ENCODE data around the gene KCNC3.

KCNC3 gene

GRCh38 chr19:50314724-50315708 lies 14.2 kb downstream of the KCNC3 start:
- peak overlapping the region; percentile 81 for H3K4me3 Mint-ChIP-seq
- peaks cover 14% of the 10 kb centered on the region for H3K4me1 Mint-ChIP-seq (ENCODE audit: low read depth)
- no peak overlapping the region for H3K27ac Mint-ChIP-seq
- no peaks in the 10 kb centered on the region for H3K9me3 Mint-ChIP-seq
- H3K36me3 Mint-ChIP-seq (ENCODE audit: low read depth) = peaks cover 4% of the 10 kb centered on the region
- H3K27me3 Mint-ChIP-seq (ENCODE audit: low read depth) = peaks cover 67% of the 10 kb centered on the region

DNA sequence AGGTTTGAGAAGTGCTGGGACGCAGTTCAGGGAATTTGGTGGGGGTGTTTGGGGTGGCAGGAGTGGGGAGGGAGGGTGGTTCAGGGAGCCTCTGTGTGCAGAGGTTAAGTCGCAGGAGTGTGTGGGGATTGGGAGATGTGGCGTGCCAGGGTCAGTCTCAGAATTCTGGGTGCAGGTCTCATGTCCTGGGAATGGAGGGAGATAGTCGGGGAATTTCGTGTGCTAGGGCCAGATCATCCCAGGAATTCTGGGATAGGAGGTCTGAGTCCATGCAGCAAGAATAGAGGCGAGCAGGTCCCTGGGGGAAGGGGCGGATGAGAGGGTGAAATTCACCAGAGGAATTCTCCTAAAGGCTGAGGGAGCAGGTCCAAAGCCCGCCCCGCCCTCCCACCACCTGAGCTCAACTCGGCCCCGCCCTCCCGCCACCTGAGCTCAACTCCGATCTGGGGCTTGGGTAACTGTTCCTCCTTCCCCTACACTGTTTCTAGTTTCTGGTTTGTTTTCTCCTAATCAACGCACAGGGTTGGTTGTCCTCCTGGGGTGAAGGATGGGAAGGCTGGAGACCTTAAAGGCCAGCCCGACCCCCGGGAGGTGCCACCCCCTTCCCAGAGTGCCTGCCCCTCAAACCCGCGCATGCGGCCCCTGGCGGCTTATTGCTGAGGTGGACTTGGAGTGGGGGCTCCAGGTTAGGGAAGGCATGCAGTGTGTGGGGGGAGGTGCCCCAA lies 15.2 kb downstream of the KCNC3 start:
- H3K27ac Mint-ChIP-seq = no peak overlapping the region
- peaks cover 14% of the 10 kb centered on the region for H3K4me1 Mint-ChIP-seq (ENCODE audit: low read depth)
- no peaks in the 10 kb centered on the region for H3K9me3 Mint-ChIP-seq
- H3K4me3 Mint-ChIP-seq = no peak overlapping the region
- H3K36me3 Mint-ChIP-seq (ENCODE audit: low read depth) = peaks cover under 1% of the 10 kb centered on the region
- peaks cover 70% of the 10 kb centered on the region for H3K27me3 Mint-ChIP-seq (ENCODE audit: low read depth)

- Mint-ChIP-seq H3K36me3 (ENCODE audit: low read depth) (no peaks in the 10 kb centered on the region), H3K27ac (no peak overlapping the region), H3K9me3 (no peaks in the 10 kb centered on the region), H3K27me3 (ENCODE audit: low read depth) (peaks cover 76% of the 10 kb centered on the region), H3K4me3 (no peak overlapping the region), H3K4me1 (ENCODE audit: low read depth) (peaks cover 14% of the 10 kb centered on the region)
These were observed 16.0 kb downstream of the KCNC3 start for GRCh38 chr19:50312967-50313811.

DNA sequence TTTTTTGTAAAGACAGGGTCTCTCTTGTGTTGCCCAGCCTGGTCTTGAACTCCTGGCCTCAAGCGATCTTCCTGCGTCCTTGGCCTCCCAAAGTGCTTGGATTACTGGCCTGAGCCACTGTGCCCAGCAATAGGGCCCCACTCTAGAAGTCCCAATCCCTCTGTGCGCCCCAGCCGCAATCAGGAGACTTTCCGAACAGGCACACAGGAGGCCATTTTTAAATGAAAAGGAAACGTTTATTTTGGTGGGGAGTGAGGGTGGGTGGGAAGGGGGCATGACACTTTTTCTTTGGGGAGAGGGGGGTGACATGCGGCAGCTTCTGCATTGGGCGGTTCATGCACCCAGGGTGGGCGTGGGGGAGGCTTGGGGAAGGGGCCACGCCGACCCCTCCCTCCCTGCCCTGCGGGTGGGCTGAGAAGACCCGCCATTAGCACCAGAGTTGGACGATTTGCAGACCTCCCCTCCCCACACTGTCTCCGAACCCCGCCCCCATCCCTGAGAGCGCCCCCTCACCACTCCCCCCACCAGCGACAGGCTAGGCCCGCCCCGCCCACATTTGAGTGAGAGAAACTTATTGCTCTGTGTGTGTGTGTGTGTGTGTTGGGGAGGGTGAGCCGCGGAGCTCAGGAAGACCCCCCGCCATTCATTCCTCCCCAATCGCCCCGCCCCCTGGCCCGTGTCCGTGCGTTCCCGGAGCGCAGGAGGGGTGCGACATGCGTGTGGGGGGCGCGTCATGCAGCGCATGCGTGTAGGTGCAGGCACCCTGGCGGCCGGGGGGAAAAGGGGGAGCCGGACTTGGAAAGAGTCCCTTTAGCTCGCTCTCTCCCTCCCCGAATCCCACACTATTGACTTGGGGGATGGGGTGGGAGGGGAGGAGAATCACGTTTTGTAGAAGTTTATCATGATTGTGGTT lies 17.2 kb downstream of the KCNC3 start:
- H3K36me3 Mint-ChIP-seq (ENCODE audit: low read depth) = no peaks in the 10 kb centered on the region
- peaks cover 14% of the 10 kb centered on the region for H3K4me1 Mint-ChIP-seq (ENCODE audit: low read depth)
- no peak overlapping the region for H3K4me3 Mint-ChIP-seq
- peaks cover 73% of the 10 kb centered on the region for H3K27me3 Mint-ChIP-seq (ENCODE audit: low read depth)
- no peaks in the 10 kb centered on the region for H3K9me3 Mint-ChIP-seq
- H3K27ac Mint-ChIP-seq = no peak overlapping the region

DNA sequence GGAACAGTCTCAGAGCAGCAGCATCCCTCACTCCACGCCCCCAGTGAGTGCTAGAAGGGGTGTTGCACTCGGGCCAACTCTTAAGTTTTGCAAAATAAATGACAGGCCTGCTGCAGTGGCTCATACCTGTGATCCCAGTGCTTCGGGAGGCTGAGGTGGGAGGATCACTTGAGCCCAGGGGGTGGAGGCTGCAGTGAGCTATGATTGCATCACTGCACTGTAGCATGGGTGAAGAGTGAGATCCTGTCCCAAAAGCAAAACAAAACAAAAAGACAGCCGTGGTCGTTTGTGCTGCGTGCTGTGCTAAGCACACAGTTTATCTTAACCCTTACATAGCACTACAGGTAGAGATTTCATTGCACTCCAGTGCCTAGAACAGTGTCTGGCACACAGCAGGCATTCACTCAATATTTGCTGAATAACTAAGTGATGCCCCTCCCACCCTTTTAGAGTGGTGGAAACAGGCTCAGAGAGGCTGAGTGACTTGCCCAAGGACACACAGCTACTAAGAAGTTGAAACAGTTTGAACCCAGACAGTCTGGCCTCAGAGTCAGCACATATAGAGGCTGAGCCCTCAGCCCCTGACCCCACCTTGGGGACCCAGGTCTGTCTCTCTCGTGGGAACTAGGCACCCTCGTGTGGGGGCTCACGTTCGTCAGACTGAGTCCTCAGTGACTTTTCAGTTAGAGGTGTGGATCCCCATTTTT lies 18.3 kb downstream of the KCNC3 start:
- H3K4me3 Mint-ChIP-seq = no peak overlapping the region
- H3K4me1 Mint-ChIP-seq (ENCODE audit: low read depth) = peaks cover 11% of the 10 kb centered on the region

DNA sequence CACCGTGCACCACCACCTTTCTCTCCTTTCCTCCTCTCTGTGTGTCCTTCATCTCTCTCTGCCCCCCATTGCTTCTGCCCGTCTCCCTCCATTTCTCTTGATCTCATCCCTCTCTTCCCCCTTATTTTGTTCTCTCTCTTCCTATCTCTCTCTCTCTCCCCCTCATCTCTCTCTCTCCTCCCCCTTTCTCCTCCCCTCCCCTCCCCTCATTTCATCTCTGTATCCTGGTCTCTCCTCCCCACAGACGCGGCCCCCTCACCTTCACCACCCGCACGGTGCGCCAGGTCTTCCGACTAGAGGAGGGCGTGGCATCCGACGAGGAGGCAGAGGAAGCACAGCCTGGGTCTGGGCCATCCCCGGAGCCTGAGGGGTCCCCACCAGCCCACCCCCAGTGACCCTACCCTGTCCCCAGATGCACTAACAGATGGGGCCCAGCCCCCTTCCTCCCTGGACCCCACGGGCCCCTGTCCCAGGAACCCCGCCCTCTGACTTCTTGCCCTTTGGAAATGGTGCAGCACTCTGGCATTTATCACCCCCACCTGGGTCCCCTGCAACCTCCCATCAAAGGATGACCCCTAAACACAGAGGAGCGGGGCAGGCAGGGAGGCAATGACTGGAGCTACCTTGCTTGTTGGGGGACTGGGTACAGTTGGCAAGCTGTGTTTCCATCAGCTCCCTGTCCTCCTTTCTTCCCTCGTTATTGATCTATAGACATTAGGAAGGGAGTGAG lies 19.6 kb downstream of the KCNC3 start:
- H3K27me3 Mint-ChIP-seq (ENCODE audit: low read depth) = peaks cover 70% of the 10 kb centered on the region
- H3K4me1 Mint-ChIP-seq (ENCODE audit: low read depth) = peaks cover 4% of the 10 kb centered on the region
- no peaks in the 10 kb centered on the region for H3K9me3 Mint-ChIP-seq
- no peak overlapping the region for H3K27ac Mint-ChIP-seq
- no peak overlapping the region for H3K4me3 Mint-ChIP-seq
- H3K36me3 Mint-ChIP-seq (ENCODE audit: low read depth) = no peaks in the 10 kb centered on the region

More for the DNA sequence above, 18.3 kb downstream of the KCNC3 start:
- Mint-ChIP-seq H3K27me3 (ENCODE audit: low read depth) (peaks cover 73% of the 10 kb centered on the region), H3K9me3 (no peaks in the 10 kb centered on the region), H3K27ac (no peak overlapping the region), H3K36me3 (ENCODE audit: low read depth) (no peaks in the 10 kb centered on the region)

DNA sequence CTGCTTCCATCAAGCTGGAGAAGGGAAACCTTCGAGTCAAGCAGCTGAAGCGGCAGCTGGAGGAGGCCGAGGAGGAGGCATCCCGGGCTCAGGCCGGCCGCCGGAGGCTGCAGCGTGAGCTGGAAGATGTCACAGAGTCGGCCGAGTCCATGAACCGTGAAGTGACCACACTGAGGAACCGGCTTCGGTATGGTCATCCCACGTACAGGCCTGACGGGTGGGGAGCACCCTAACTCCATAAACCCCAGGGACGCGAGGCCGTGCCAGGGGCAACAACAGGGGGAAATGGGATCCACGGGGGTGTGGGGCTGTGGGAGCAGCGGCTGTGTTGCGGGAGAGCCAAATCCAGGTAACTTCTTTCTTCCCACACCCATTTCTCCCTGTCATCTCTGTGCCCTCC lies 20.2 kb downstream of the KCNC3 start:
- Mint-ChIP-seq H3K27me3 (ENCODE audit: low read depth) (peaks cover 67% of the 10 kb centered on the region), H3K36me3 (ENCODE audit: low read depth) (no peaks in the 10 kb centered on the region), H3K9me3 (no peaks in the 10 kb centered on the region), H3K4me3 (no peak overlapping the region), H3K27ac (no peak overlapping the region), H3K4me1 (ENCODE audit: low read depth) (peaks cover 4% of the 10 kb centered on the region)

GRCh38 chr19:50303558-50303957 lies 25.6 kb downstream of the KCNC3 start:
- peaks cover 27% of the 10 kb centered on the region for H3K27me3 Mint-ChIP-seq (ENCODE audit: low read depth)
- no peaks in the 10 kb centered on the region for H3K4me1 Mint-ChIP-seq (ENCODE audit: low read depth)
- H3K27ac Mint-ChIP-seq = no peak overlapping the region
- no peaks in the 10 kb centered on the region for H3K9me3 Mint-ChIP-seq
- no peaks in the 10 kb centered on the region for H3K36me3 Mint-ChIP-seq (ENCODE audit: low read depth)
- H3K4me3 Mint-ChIP-seq = no peak overlapping the region

DNA sequence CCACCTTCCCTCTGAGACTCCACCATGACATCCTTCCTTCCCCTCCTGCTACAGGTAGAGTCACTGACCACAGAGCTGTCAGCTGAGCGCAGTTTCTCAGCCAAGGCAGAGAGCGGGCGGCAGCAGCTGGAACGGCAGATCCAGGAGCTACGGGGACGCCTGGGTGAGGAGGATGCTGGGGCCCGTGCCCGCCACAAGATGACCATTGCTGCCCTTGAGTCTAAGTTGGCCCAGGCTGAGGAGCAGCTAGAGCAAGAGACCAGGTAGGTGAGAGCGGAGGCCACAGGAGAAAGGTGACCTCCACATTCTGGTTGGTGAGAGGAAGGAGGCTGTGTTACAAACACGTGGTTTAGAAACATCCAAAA lies 27.6 kb downstream of the KCNC3 start:
- H3K27ac Mint-ChIP-seq = no peak overlapping the region
- no peaks in the 10 kb centered on the region for H3K36me3 Mint-ChIP-seq (ENCODE audit: low read depth)
- H3K4me1 Mint-ChIP-seq (ENCODE audit: low read depth) = no peaks in the 10 kb centered on the region
- no peaks in the 10 kb centered on the region for H3K9me3 Mint-ChIP-seq
- peaks cover 15% of the 10 kb centered on the region for H3K27me3 Mint-ChIP-seq (ENCODE audit: low read depth)
- H3K4me3 Mint-ChIP-seq = no peak overlapping the region

DNA sequence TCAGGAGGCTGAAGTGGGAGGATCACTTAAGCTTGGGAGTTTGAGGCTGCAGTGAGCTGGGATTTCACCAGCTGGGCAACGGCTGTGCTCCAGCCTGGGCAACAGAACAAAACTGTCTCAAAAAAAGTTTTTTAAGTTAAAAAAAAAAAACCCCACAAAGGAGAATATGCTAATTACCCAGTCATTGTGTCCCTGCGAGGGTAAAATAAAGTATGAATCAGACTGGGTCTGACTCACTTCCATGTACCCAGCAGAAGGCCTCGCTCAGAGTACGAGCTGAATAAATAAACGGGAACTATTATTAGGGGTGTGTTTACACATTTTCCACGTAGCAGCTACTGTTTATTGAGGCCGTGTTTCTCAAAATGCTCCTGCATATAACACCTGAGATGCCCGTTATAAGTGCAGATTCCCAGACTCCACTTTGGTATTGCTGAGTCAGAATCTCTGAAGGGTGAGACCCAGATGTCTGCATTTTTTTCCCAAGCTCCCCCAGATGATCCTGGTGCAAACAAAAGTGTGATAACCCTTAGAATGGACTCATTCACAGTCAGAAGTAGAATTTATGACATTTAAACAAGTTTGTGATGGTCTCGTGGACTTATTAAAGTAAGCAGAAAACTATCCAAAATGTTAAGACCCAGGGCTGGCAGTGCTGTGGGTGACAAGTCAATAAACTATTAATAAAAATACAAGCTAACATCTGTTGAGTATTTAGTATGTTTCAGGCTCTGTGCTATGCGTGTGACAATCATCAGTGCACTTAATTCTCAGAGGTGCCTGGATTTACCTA lies 28.2 kb downstream of the KCNC3 start:
- Mint-ChIP-seq H3K9me3 (no peaks in the 10 kb centered on the region), H3K27ac (no peak overlapping the region), H3K4me1 (ENCODE audit: low read depth) (no peaks in the 10 kb centered on the region), H3K4me3 (no peak overlapping the region), H3K27me3 (ENCODE audit: low read depth) (peaks cover 10% of the 10 kb centered on the region), H3K36me3 (ENCODE audit: low read depth) (no peaks in the 10 kb centered on the region)

DNA sequence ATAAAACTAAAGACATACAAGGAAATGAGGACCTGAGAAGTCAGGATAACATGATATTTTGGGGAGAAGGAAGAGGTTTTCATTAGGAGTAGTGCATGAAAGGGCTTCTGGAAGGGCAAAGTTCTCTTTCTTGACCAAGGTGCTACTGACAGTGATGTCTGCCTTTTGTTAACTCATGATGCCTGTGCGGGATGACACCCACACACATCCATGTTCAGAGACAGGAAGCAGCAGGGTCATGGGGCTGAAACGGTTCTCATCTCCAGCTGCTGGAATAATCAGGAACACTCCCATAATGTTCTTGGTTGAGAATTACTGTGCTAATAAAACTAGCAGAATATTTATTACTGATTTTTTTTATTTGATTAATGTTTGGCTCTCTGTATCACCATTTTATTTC lies 29.1 kb downstream of the KCNC3 start:
- H3K9me3 Mint-ChIP-seq = no peaks in the 10 kb centered on the region

More for the DNA sequence above, 29.1 kb downstream of the KCNC3 start:
- Mint-ChIP-seq H3K4me1 (ENCODE audit: low read depth) (no peaks in the 10 kb centered on the region), H3K4me3 (no peak overlapping the region), H3K27ac (no peak overlapping the region), H3K36me3 (ENCODE audit: low read depth) (no peaks in the 10 kb centered on the region), H3K27me3 (ENCODE audit: low read depth) (peaks cover 7% of the 10 kb centered on the region)

Measured in T-helper 1 cell treated with Interleukin-12 subunit alpha and Interleukin-12 subunit beta and Interleukin-4 antibody, amounts not matched to agents 30 μg/mL and 1 μg/mL, for 36 hours (primary cell).